Endothelial cell of umbilical vein (primary cell): ENCODE data around the gene LIPJ. TPM values are rescaled to one million over a fixed set of nuclear protein-coding genes. Genes with fewer than 3 reads are reported as not detected.

Source experiments
- BruUV-seq: library from RNA; stranded (reverse); fragments of 400-500 nt; replicated peaks from 2 replicates; lab custom pipeline; 2021; lab: Mats Ljungman, UMichigan
- CTCF ChIA-PET: fragments of 300-600, 350-600 bp; sonication (Branson Sonifier 250); formaldehyde crosslinking; loops from one replicate; lab custom pipeline; 2021; ENCODE audit warnings: antibody characterized with exemption, inconsistent platforms; lab: Charles Lee
- POLR2A ChIA-PET: fragments of 300-600, 350-600 bp; sonication (Branson Sonifier 250); formaldehyde crosslinking; loops from one replicate; lab custom pipeline; 2021; ENCODE audit warnings: antibody characterized with exemption, inconsistent platforms; lab: Charles Lee
- DNase-seq: peaks from one replicate; pipeline ENCODE4 v3.0.0-alpha.2; 2011; ENCODE audit warnings: low read depth, low spot score
- FAIRE-seq: peaks from 2 replicates; lab custom pipeline; 2011; peaks lifted over from hg19 to GRCh38; lab: Jason Lieb, UNC
- H2AFZ ChIP-seq: 2 replicates; pipeline ENCODE4 v1.6.0; 2012; ENCODE audit warnings: low read depth, low read length, control low read depth, inconsistent platforms
- H3K27ac ChIP-seq: 2 replicates; pipeline ENCODE4 v1.5.1; 2011; ENCODE audit warnings: low read depth, mild to moderate bottlenecking, control low read depth, low read length, moderate library complexity; ENCODE audit not compliant: insufficient read depth
- H3K27me3 ChIP-seq, 2 experiments: 2 replicates each; pipeline versions ENCODE4 v1.6.0 to v1.6.1; 2011; ENCODE audit warnings: low read length in 2 of 2, mixed read lengths in 1 of 2; ENCODE audit not compliant: control insufficient read depth in 2 of 2, insufficient read depth in 2 of 2
- H3K36me3 ChIP-seq, 2 experiments: 2 replicates in 1 of 2; 3 replicates in 1 of 2; pipeline ENCODE4 v1.5.1; 2011; ENCODE audit warnings: low read length in 2 of 2, mild to moderate bottlenecking in 1 of 2, moderate library complexity in 1 of 2; ENCODE audit not compliant: control insufficient read depth in 2 of 2, insufficient read depth in 2 of 2; ENCODE audit errors: extremely low read depth in 1 of 2
- H3K4me1 ChIP-seq: 3 replicates; pipeline ENCODE4 v1.5.1; 2011; ENCODE audit warnings: mild to moderate bottlenecking, low read length; ENCODE audit not compliant: control insufficient read depth, insufficient read depth; ENCODE audit errors: extremely low read depth
- H3K4me2 ChIP-seq: 2 replicates; pipeline ENCODE4 v1.6.1; 2011; ENCODE audit warnings: low read length, control low read depth, mixed read lengths; ENCODE audit not compliant: insufficient read depth
- H3K4me3 ChIP-seq, 3 experiments: fragments of 200-600 bp in 1 of 3; sonication (generic), shearing (Covaris generic) in 1 of 3; replicated peaks in 1 of 3; 2 replicates each; pipeline ENCODE4 v1.5.1; 2011 to 2016; ENCODE audit warnings: control low read depth in 3 of 3, low read length in 3 of 3, mild to moderate bottlenecking in 2 of 3, inconsistent platforms in 1 of 3, low read depth in 1 of 3, moderate library complexity in 1 of 3; ENCODE audit not compliant: insufficient read depth in 1 of 3
- H3K79me2 ChIP-seq: 2 replicates; pipeline ENCODE4 v1.6.0; 2012; ENCODE audit warnings: low read length, inconsistent platforms; ENCODE audit not compliant: control insufficient read depth, insufficient read depth
- H3K9ac ChIP-seq: replicated peaks from 2 replicates; pipeline ENCODE3; 2011; ENCODE audit warnings: low read length, control low read depth; ENCODE audit not compliant: insufficient read depth; ENCODE audit errors: extremely low read depth
- H3K9me1 ChIP-seq: replicated peaks from 3 replicates; pipeline ENCODE4 v1.6.0; 2011; ENCODE audit warnings: mild to moderate bottlenecking, low read length; ENCODE audit not compliant: control insufficient read depth, insufficient read depth; ENCODE audit errors: extremely low read depth
- H3K9me3 ChIP-seq: replicated peaks from 2 replicates; pipeline ENCODE4 v1.5.1; 2012; ENCODE audit warnings: low read length, inconsistent platforms; ENCODE audit not compliant: control insufficient read depth, insufficient read depth
- H4K20me1 ChIP-seq: replicated peaks from 2 replicates; pipeline ENCODE3; 2011; ENCODE audit warnings: mild to moderate bottlenecking, low read length; ENCODE audit not compliant: control insufficient read depth, insufficient read depth; ENCODE audit errors: extremely low read depth
- EZH2 ChIP-seq: IDR thresholded peaks from 2 replicates; pipeline ENCODE4 v1.6.1; 2012; ENCODE audit warnings: borderline replicate concordance, low read depth, mild to moderate bottlenecking, moderate library complexity, low read length, inconsistent platforms; ENCODE audit not compliant: severe bottlenecking
- FOS ChIP-seq: IDR thresholded peaks from 2 replicates; pipeline ENCODE4 v1.6.1; 2011; ENCODE audit warnings: mild to moderate bottlenecking, low read length, moderate library complexity, borderline replicate concordance; ENCODE audit not compliant: insufficient read depth
- GATA2 ChIP-seq: IDR thresholded peaks from 2 replicates; pipeline ENCODE4 v1.7.0; 2011; ENCODE audit warnings: low read depth, mild to moderate bottlenecking, moderate library complexity, mixed read lengths, low read length; ENCODE audit not compliant: insufficient read length, insufficient read depth
- JUN ChIP-seq: IDR thresholded peaks from 2 replicates; pipeline ENCODE4 v1.6.1; 2011; ENCODE audit warnings: borderline replicate concordance, low read depth; ENCODE audit not compliant: insufficient read length, insufficient read depth
- MAX ChIP-seq: IDR thresholded peaks from 2 replicates; pipeline ENCODE4 v1.6.1; 2011; ENCODE audit not compliant: insufficient read depth, insufficient read length
- MYC ChIP-seq: IDR thresholded peaks from one replicate; pipeline ENCODE4 v1.6.1; 2011; ENCODE audit warnings: mild to moderate bottlenecking, low read depth, low read length
- POLR2A ChIP-seq: IDR thresholded peaks from 2 replicates; pipeline ENCODE4 v1.6.1; 2012; ENCODE audit warnings: low read depth, mild to moderate bottlenecking, control low read depth, low read length
- dilution Hi-C: fragments of 300-500 bp; cut with MboI; formaldehyde crosslinking; loops from one replicate; pipeline ENCODE4 v1.15.0; 2019; ENCODE audit warnings: low sequenced_read_pairs; ENCODE audit not compliant: extremely low pct_ligation_motif_present
- intact Hi-C: fragments of 100-400 bp; cut with micrococcal nuclease; formaldehyde crosslinking; loops from one replicate; pipeline ENCODE4 v1.10.0; 2022
- polyA plus RNA-seq, 4 experiments: library from polyadenylated mRNA; depleted of rRNA in 3 of 4; stranded (reverse) in 3 of 4; unstranded in 1 of 4; fragments of >200 nt; gene quantifications; 2 replicates each; pipeline versions ENCODE4 v1.2.1 to v1.2.3, GENCODE V29; 2011 to 2012; ENCODE audit warnings: missing spikeins in 1 of 4
- small RNA-seq: library from RNA; depleted of rRNA; stranded (forward); fragments of <200 nt; gene quantifications from one replicate; pipeline ENCODE3, GENCODE V24; 2012; ENCODE audit warnings: low replicate concordance, low read depth; ENCODE audit not compliant: insufficient read depth, insufficient read length
- total RNA-seq: library from RNA; stranded (reverse); gene quantifications from 2 replicates; pipeline ENCODE4 v1.2.3, GENCODE V29; 2021

Gene LIPJ
- total and polyA plus RNA-seq, 2 donors (not counting 3 experiments of a cell fraction or from before 2014, with no cell fraction given) = 0.09 TPM; not detected in 1

- Histone ChIP-seq H3K9me3 (no peaks in the 10 kb centered on the region), H3K4me2 (peak overlapping the region; percentile 73), H3K27ac (peak overlapping the region; percentile 76), H3K79me2 (no peaks in the 10 kb centered on the region), H3K9me1 (no peaks in the 10 kb centered on the region), H2AFZ (no peak overlapping the region), H3K36me3 (no peaks in the 10 kb centered on the region), H3K4me1 (peaks cover 30% of the 10 kb centered on the region), H4K20me1 (no peaks in the 10 kb centered on the region), H3K9ac (peak overlapping the region; percentile 69), H3K4me3 (no peak overlapping the region), H3K27me3 (no peaks in the 10 kb centered on the region)
- no TSS peak for BruUV-seq
- intact Hi-C loops = loop anchor here (2.0 to 5.0 kb wide), 3 partner anchors 30 to 69 kb away; partner anchors contain the start of genes LIPK and RNLS
- TF ChIP-seq POLR2A (peak; percentile 21), MAX (no peak), GATA2 (peak; percentile 77), JUN (peak; percentile 61), FOS (peak; percentile 95)
- dilution Hi-C loops = no loop called here
- POLR2A ChIA-PET = no interaction called here
- DNase-seq (peak; percentile 82), FAIRE-seq (peak; percentile 88)
- CTCF ChIA-PET = interaction anchor here (1.2 to 3.0 kb wide), 5 partner anchors 37 to 801 kb away, joined by 3 to 16 read pairs (median 8); partner anchors contain the start of gene RNLS
These were observed 64.6 kb downstream of the LIPJ start for GRCh38 chr10:88651101-88651551.

GRCh38 chr10:88652616-88653015 is 66.1 kb downstream of the LIPJ start:
- Histone ChIP-seq H3K4me3 (no peak overlapping the region), H3K4me1 (peaks cover 26% of the 10 kb centered on the region), H3K36me3 (no peaks in the 10 kb centered on the region), H3K79me2 (no peaks in the 10 kb centered on the region), H3K27ac (no peak overlapping the region), H4K20me1 (no peaks in the 10 kb centered on the region), H3K9me1 (no peaks in the 10 kb centered on the region), H3K4me2 (no peak overlapping the region), H3K9ac (no peak overlapping the region), H2AFZ (no peak overlapping the region), H3K27me3 (no peaks in the 10 kb centered on the region), H3K9me3 (no peaks in the 10 kb centered on the region)
- TF ChIP-seq EZH2 (no peak), GATA2 (no peak), MYC (no peak)
- POLR2A ChIA-PET = no interaction called here
- intact Hi-C loops = loop anchor here (5.0 kb wide), 1 partner anchor 70 kb away; the partner anchor contains the start of gene RNLS
- DNase-seq (no peak), FAIRE-seq (no peak)
- CTCF ChIA-PET = interaction anchor here (1.0 to 3.0 kb wide), 4 partner anchors 9 to 88 kb away, joined by 4 to 16 read pairs (median 9); partner anchors contain the start of gene RNLS
- dilution Hi-C loops = no loop called here
- BruUV-seq = no TSS peak

Small RNA genes lying within 50 kb of the gene (small RNA-seq; reads per million reads assigned to genes)
- gene RF00019 = not detected

Other genes with a start within 250 kb of the LIPJ start
- gene RNLS, start 3.4 kb upstream of the LIPJ start, total RNA-seq = 2.5 and 3.6 TPM in 2 replicates
- gene RNLS, start 3.4 kb upstream of the LIPJ start, polyA plus RNA-seq = 3.5 and 4.6 TPM in 2 replicates
- not detected in 2 replicates for gene LIPF, start 77.7 kb downstream of the LIPJ start, total RNA-seq
- gene LIPF, start 77.7 kb downstream of the LIPJ start, polyA plus RNA-seq = not detected in 2 replicates
- gene LIPK, start 119.5 kb downstream of the LIPJ start, total RNA-seq = not detected in 2 replicates
- not detected in 2 replicates for gene LIPK, start 119.5 kb downstream of the LIPJ start, polyA plus RNA-seq
- gene LIPN, start 173.3 kb downstream of the LIPJ start, total RNA-seq = not detected in 2 replicates
- not detected in 2 replicates for gene LIPN, start 173.3 kb downstream of the LIPJ start, polyA plus RNA-seq
- gene LIPM, start 216.0 kb downstream of the LIPJ start, total RNA-seq = not detected in 2 replicates
- gene LIPM, start 216.0 kb downstream of the LIPJ start, polyA plus RNA-seq = not detected in 2 replicates